ENCODE measurements around the gene ASNS. TPM values are rescaled to one million over a fixed set of nuclear protein-coding genes. Genes with fewer than 3 reads are reported as not detected.
A peak's percentile ranks its signal among the peaks of the same experiment; 100 is the strongest.
"Not testable (repeated sequence)": the region's sequence is repeated elsewhere in the genome, so short reads cannot be mapped to it uniquely, and the experiment has no call there.

ASNS gene
- 10 to 100 TPM; 40.6 to 46.5 TPM for total RNA-seq

GRCh38 chr7:97872025-97872669, at the start of gene ASNS:
ASNS (minus strand) TSS chr7:97872408; CDS start chr7:97869156, 3,252 bp downstream.
- ChIA-PET POLR2A (no interaction called here), CTCF (interaction anchor here (0.6 kb wide), 2 partner anchors 110 to 131 kb away, joined by 3 read pairs; no protein-coding TSS in a partner anchor)
- DNase-seq: peak; percentile 88
- peaks cover 28% of the 10 kb centered on the region for H3K4me1 Mint-ChIP-seq
- peak within 1 kb of the TSS; percentile 85 for H3K4me3 Mint-ChIP-seq
- H3K9me3 Mint-ChIP-seq: no peaks in the 10 kb centered on the region
- H3K27ac Mint-ChIP-seq: peak within 1 kb of the TSS; percentile 92
- H3K36me3 Mint-ChIP-seq (ENCODE audit: low read depth): peaks cover 13% of the 10 kb centered on the region
- H3K27me3 Mint-ChIP-seq: peaks cover 2% of the 10 kb centered on the region

GRCh38 chr7:97921254-97921653, 49.0 kb upstream of the ASNS start:
- H3K4me1 Mint-ChIP-seq; H3K9me3 Mint-ChIP-seq; H3K4me3 Mint-ChIP-seq; CTCF ChIA-PET; H3K27me3 Mint-ChIP-seq; DNase-seq; POLR2A ChIA-PET; H3K36me3 Mint-ChIP-seq (ENCODE audit: low read depth); H3K27ac Mint-ChIP-seq: not testable (repeated sequence)

- Mint-ChIP-seq H3K4me1 (peaks cover 22% of the 10 kb centered on the region), H3K27ac (peak overlapping the region; percentile 80)
- CTCF ChIA-PET; H3K36me3 Mint-ChIP-seq (ENCODE audit: low read depth); POLR2A ChIA-PET; H3K4me3 Mint-ChIP-seq; H3K9me3 Mint-ChIP-seq; H3K27me3 Mint-ChIP-seq: not testable (repeated sequence)
- DNase-seq: peak; percentile 13
Observed at GRCh38 chr7:97915267-97915666, 43.1 kb upstream of the ASNS start.

- CTCF ChIA-PET; H3K27ac Mint-ChIP-seq; POLR2A ChIA-PET; H3K4me3 Mint-ChIP-seq; DNase-seq; H3K27me3 Mint-ChIP-seq; H3K36me3 Mint-ChIP-seq (ENCODE audit: low read depth); H3K9me3 Mint-ChIP-seq: not testable (repeated sequence)
- peaks cover 18% of the 10 kb centered on the region for H3K4me1 Mint-ChIP-seq
Observed at GRCh38 chr7:97912294-97912693, 40.1 kb upstream of the ASNS start.

- H3K27ac Mint-ChIP-seq; CTCF ChIA-PET; POLR2A ChIA-PET; DNase-seq; H3K9me3 Mint-ChIP-seq; H3K4me1 Mint-ChIP-seq; H3K36me3 Mint-ChIP-seq (ENCODE audit: low read depth); H3K27me3 Mint-ChIP-seq; H3K4me3 Mint-ChIP-seq: not testable (repeated sequence)
Observed at GRCh38 chr7:97896893-97897292, 24.7 kb upstream of the ASNS start.

GRCh38 chr7:97891721-97892120, 19.5 kb upstream of the ASNS start:
- POLR2A ChIA-PET; H3K4me1 Mint-ChIP-seq; CTCF ChIA-PET; H3K36me3 Mint-ChIP-seq (ENCODE audit: low read depth); H3K9me3 Mint-ChIP-seq; DNase-seq; H3K27me3 Mint-ChIP-seq; H3K27ac Mint-ChIP-seq; H3K4me3 Mint-ChIP-seq: not testable (repeated sequence)

- H3K27me3 Mint-ChIP-seq; POLR2A ChIA-PET; H3K9me3 Mint-ChIP-seq; H3K27ac Mint-ChIP-seq; DNase-seq; H3K4me3 Mint-ChIP-seq; H3K36me3 Mint-ChIP-seq (ENCODE audit: low read depth); H3K4me1 Mint-ChIP-seq: not testable (repeated sequence)
- CTCF ChIA-PET: interaction anchor here (0.6 kb wide), 2 partner anchors 9 to 1198 kb away, joined by 3 to 4 read pairs; no protein-coding TSS in a partner anchor
Observed at GRCh38 chr7:97879527-97879926, 7.3 kb upstream of the ASNS start.

GRCh38 chr7:97874894-97875293, 2.7 kb upstream of the ASNS start:
- POLR2A ChIA-PET; H3K9me3 Mint-ChIP-seq; DNase-seq; H3K27me3 Mint-ChIP-seq; H3K27ac Mint-ChIP-seq; H3K36me3 Mint-ChIP-seq (ENCODE audit: low read depth); H3K4me3 Mint-ChIP-seq; CTCF ChIA-PET: not testable (repeated sequence)
- H3K4me1 Mint-ChIP-seq: peaks cover 29% of the 10 kb centered on the region

GRCh38 chr7:97873606-97874005, 1.4 kb upstream of the ASNS start:
- H3K36me3 Mint-ChIP-seq (ENCODE audit: low read depth): peaks cover 9% of the 10 kb centered on the region
- peaks cover 4% of the 10 kb centered on the region for H3K9me3 Mint-ChIP-seq
- no peak overlapping the region for H3K4me3 Mint-ChIP-seq
- CTCF ChIA-PET: no interaction called here
- peak overlapping the region; percentile 33 for H3K27ac Mint-ChIP-seq
- POLR2A ChIA-PET: no interaction called here
- DNase-seq: no peak
- peaks cover 2% of the 10 kb centered on the region for H3K27me3 Mint-ChIP-seq
- H3K4me1 Mint-ChIP-seq: peaks cover 28% of the 10 kb centered on the region

- Mint-ChIP-seq H3K27me3 (peaks cover 2% of the 10 kb centered on the region), H3K27ac (peak overlapping the region; percentile 92), H3K4me3 (peak overlapping the region; percentile 85), H3K4me1 (peaks cover 28% of the 10 kb centered on the region), H3K9me3 (no peaks in the 10 kb centered on the region), H3K36me3 (ENCODE audit: low read depth) (peaks cover 13% of the 10 kb centered on the region)
- POLR2A ChIA-PET: no interaction called here
- peak; percentile 45 for DNase-seq
- CTCF ChIA-PET: interaction anchor here (0.6 kb wide), 2 partner anchors 111 to 573 kb away, joined by 3 read pairs; no protein-coding TSS in a partner anchor
Observed at GRCh38 chr7:97871659-97872024, 566 bp downstream of the ASNS start.

- no peak for DNase-seq
- no peak overlapping the region for H3K4me3 Mint-ChIP-seq
- peaks cover 26% of the 10 kb centered on the region for H3K36me3 Mint-ChIP-seq (ENCODE audit: low read depth)
- H3K9me3 Mint-ChIP-seq: no peaks in the 10 kb centered on the region
- CTCF ChIA-PET: no interaction called here
- peaks cover 2% of the 10 kb centered on the region for H3K27me3 Mint-ChIP-seq
- POLR2A ChIA-PET: no interaction called here
- peaks cover 35% of the 10 kb centered on the region for H3K4me1 Mint-ChIP-seq
- H3K27ac Mint-ChIP-seq: no peak overlapping the region
Observed at GRCh38 chr7:97868788-97869187, 3.4 kb downstream of the ASNS start.

GRCh38 chr7:97868314-97868713, 3.9 kb downstream of the ASNS start:
- Mint-ChIP-seq H3K27me3 (no peaks in the 10 kb centered on the region), H3K27ac (no peak overlapping the region), H3K36me3 (ENCODE audit: low read depth) (peaks cover 26% of the 10 kb centered on the region), H3K9me3 (no peaks in the 10 kb centered on the region), H3K4me1 (peaks cover 31% of the 10 kb centered on the region), H3K4me3 (no peak overlapping the region)
- CTCF ChIA-PET: no interaction called here
- no peak for DNase-seq
- POLR2A ChIA-PET: no interaction called here

- ChIA-PET CTCF (no interaction called here), POLR2A (no interaction called here)
- no peaks in the 10 kb centered on the region for H3K9me3 Mint-ChIP-seq
- peaks cover 12% of the 10 kb centered on the region for H3K4me1 Mint-ChIP-seq
- no peak for DNase-seq
- H3K36me3 Mint-ChIP-seq (ENCODE audit: low read depth): peaks cover 36% of the 10 kb centered on the region
- no peak overlapping the region for H3K4me3 Mint-ChIP-seq
- H3K27me3 Mint-ChIP-seq: no peaks in the 10 kb centered on the region
- H3K27ac Mint-ChIP-seq: no peak overlapping the region
Observed at GRCh38 chr7:97865104-97865503, 7.1 kb downstream of the ASNS start.

- Mint-ChIP-seq H3K4me3 (no peak overlapping the region), H3K36me3 (ENCODE audit: low read depth) (peaks cover 45% of the 10 kb centered on the region)
- CTCF ChIA-PET: no interaction called here
Observed at GRCh38 chr7:97859606-97860204, 12.5 kb downstream of the ASNS start.

More at GRCh38 chr7:97859606-97860204, 12.5 kb downstream of the ASNS start:
- Mint-ChIP-seq H3K4me1 (peaks cover 7% of the 10 kb centered on the region), H3K27ac (no peak overlapping the region), H3K27me3 (no peaks in the 10 kb centered on the region), H3K9me3 (no peaks in the 10 kb centered on the region)
- no peak for DNase-seq
- POLR2A ChIA-PET: no interaction called here
